ENCODE results near the gene PROCR. TPM values are rescaled to one million over a fixed set of nuclear protein-coding genes. Genes with fewer than 3 reads are reported as not detected.

Gene PROCR
- total RNA-seq, 4 donors from 2014 or later = 2.4 to 8.6 (median 7.3) TPM

DNA sequence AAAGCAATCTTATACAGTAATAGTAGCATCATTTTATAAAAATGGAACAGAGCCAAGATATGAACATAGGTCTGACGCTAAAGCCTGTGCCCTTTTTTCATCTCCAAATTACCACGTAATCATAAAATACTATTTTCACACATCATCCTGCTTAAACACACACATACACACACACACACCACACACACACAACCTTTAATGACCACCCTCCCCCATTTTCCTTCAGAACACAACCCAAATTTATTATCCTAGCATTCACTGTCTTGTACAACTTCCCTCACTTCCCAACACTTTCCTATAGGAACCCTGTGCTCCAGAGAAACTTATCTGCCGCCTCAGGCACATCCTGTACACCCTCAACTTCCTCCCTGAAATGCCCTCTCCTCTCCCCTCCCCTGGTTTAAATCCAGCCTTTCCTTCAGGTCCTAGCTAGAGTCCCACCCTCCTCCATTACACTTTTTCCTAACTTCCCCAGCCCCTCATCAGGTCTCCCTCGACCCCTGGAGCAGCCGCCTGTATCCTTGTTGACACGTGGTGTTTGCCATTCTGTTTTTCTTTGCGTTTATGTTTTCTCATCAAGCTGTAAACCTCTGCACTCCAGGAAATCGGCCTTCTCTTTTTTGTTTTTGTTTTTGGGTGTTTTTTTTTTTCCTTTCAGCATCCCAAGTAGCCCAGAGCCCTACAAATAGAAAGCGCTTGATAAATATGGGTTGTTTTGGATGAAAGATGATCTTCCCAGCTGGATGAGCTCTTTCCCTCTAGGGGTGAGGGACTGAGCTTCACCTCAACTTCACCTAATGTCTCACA, 53.6 kb downstream of the PROCR start:
- Histone ChIP-seq H3K27ac (no peak overlapping the region), H3K9me3 (no peaks in the 10 kb centered on the region), H3K4me1 (peaks cover 0 to 7% (median 5%) of the 10 kb centered on the region in 4 donors), H3K4me3 (peak overlapping the region in 1 of 4 donors; percentile 36), H3K36me3 (no peaks in the 10 kb centered on the region), H3K27me3 (peaks cover 9% of the 10 kb centered on the region)
- no peak for DNase-seq
- 58 to 64% methylated on average over 9 of the region's 9 CpGs for WGBS, 2 donors (ENCODE audit: low coverage in 1 of 2)
- in situ Hi-C loops (cut with MboI; ENCODE audit: low pct_ligation_motif_present in 1 of 4, low pct_unique_long_range_greater_than_20kb in 1 of 4, low sequenced_read_pairs in 3 of 4) (no loop called here), intact Hi-C loops (cut with DNase I; ENCODE audit: low total_unique reads) (no loop called here)
- TF ChIP-seq CTCF (IDR thresholded peaks at IDR 0.05) (no peak), POLR2A (IDR thresholded peaks at IDR 0.05) (no peak), POLR2AphosphoS5 (IDR thresholded peaks at IDR 0.05) (no peak), EP300 (IDR thresholded peaks at IDR 0.05; ENCODE audit: low read depth) (no peak)

DNA sequence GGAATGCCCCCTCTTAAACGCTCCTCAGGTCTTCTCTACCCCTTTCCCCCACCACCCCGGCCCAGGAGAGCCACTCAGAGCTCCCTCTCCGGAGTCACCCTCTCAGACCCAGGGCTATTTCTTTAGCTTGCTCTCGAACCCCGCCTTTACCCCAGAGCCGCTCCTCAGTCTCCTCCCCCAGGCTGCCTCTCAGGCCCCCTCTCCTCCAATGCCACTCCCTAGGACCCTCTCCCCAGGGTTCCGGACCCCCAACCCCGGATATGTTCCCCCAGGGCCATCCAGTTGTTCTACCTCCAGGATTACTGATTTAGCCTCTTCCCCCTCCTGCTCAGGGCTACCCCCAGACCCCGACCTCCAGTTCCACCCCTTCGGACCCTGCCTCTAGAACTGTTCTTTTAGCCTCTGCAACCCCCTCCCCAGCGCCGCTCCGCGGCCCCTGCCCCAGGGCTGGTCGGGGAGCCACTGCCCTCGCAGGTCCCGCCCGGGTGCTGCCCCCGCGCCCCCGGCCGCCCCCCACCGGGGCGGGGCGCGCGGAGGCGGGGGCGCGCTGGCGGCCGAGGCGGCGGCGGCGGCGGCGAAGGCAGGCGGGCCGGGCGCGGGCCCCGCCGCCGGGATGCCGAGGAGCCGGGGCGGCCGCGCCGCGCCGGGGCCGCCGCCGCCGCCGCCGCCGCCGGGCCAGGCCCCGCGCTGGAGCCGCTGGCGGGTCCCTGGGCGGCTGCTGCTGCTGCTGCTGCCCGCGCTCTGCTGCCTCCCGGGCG, 54.4 kb downstream of the PROCR start, which contains the start of gene MMP24:
Gene MMP24 (plus strand): TSS at position 565 of the 758 bp plus-strand sequence. CDS start 49 bp downstream, at position 614.
- H3K4me3 ChIP-seq = peak within 1 kb of the TSS in 3 of 4 donors; percentile 17 to 36 (median 18)
- peaks cover 9% of the 10 kb centered on the region for H3K27me3 ChIP-seq
- H3K9me3 ChIP-seq = no peaks in the 10 kb centered on the region
- H3K4me1 ChIP-seq = peaks cover 0 to 7% (median 5%) of the 10 kb centered on the region in 4 donors
- intact Hi-C loops (cut with DNase I; ENCODE audit: low total_unique reads) (no loop called here), in situ Hi-C loops (cut with MboI; ENCODE audit: low pct_ligation_motif_present in 1 of 4, low pct_unique_long_range_greater_than_20kb in 1 of 4, low sequenced_read_pairs in 3 of 4) (no loop called here)
- WGBS, 2 donors (ENCODE audit: low coverage in 1 of 2) = 6 to 27% methylated on average over 7 to 41 of the region's 70 CpGs
- TF ChIP-seq POLR2A (IDR thresholded peaks at IDR 0.05) (no peak), EP300 (IDR thresholded peaks at IDR 0.05; ENCODE audit: low read depth) (no peak), CTCF (IDR thresholded peaks at IDR 0.05) (no peak), POLR2AphosphoS5 (IDR thresholded peaks at IDR 0.05) (no peak)
- no peaks in the 10 kb centered on the region for H3K36me3 ChIP-seq
- DNase-seq = no peak
- no peak within 1 kb of the TSS for H3K27ac ChIP-seq

Small RNAs within 50 kb of the gene (small RNA-seq; reads per million reads assigned to genes)
- gene MT1P3 (0 reads per million in 4 donors), gene RNA5SP483 (0 reads per million in 4 donors)

Other genes with a start within 250 kb of the PROCR start
- 100 to 1,000 TPM; 125 to 364 (median 129) TPM for gene GSS, start 216.3 kb upstream of the PROCR start, total RNA-seq
- under 1 TPM; 0.20 to 0.75 (median 0.52) TPM for gene MYH7B, start 216.2 kb upstream of the PROCR start, total RNA-seq
- 10 to 100 TPM; 57.3 to 85.3 (median 70.1) TPM for gene TRPC4AP, start 79.3 kb upstream of the PROCR start, total RNA-seq
- gene EDEM2, start 24.7 kb upstream of the PROCR start, total RNA-seq = 10 to 100 TPM; 23.0 to 55.9 (median 30.4) TPM
- gene MMP24, start 54.6 kb downstream of the PROCR start, total RNA-seq = 1 to 10 TPM in 1 of 4 donors, under 1 TPM in 3; 0.32 to 4.5 (median 0.61) TPM
- gene MMP24OS, start 106.0 kb downstream of the PROCR start, total RNA-seq = 10 to 100 TPM; 32.4 to 81.1 (median 47.9) TPM
- gene EIF6, start 112.7 kb downstream of the PROCR start, total RNA-seq = 100 to 1,000 TPM in 2 of 4 donors, 10 to 100 TPM in 2; 54.9 to 168 (median 100) TPM
- under 1 TPM in 1 of 4 donors, not detected in 3; 0.14 TPM for gene FAM83C, start 120.4 kb downstream of the PROCR start, total RNA-seq
- 10 to 100 TPM; 24.7 to 70.8 (median 44.5) TPM for gene UQCC1, start 239.9 kb downstream of the PROCR start, total RNA-seq

Measured in transverse colon (tissue), 4 donors.